GM21619 (cell line): ENCODE measurements around the gene TEKT2.

Source experiments
- ATAC-seq: cut with Tn5 transposase; IDR thresholded peaks from one replicate; pipeline ENCODE4 v1.9.1; 2021; ENCODE audit not compliant: unreplicated experiment

The TEKT2 gene

GRCh38 chr1:36128126-36128904 is 44.4 kb downstream of the TEKT2 start:
- ATAC-seq: no peak

- no peak for ATAC-seq
These were observed 45.0 kb downstream of the TEKT2 start for GRCh38 chr1:36128905-36129206.

- no peak for ATAC-seq
These were observed 48.1 kb downstream of the TEKT2 start for GRCh38 chr1:36132029-36132428.

GRCh38 chr1:36133484-36133883 is 49.6 kb downstream of the TEKT2 start:
- no peak for ATAC-seq

GRCh38 chr1:36134031-36134430 is 50.1 kb downstream of the TEKT2 start:
- no peak for ATAC-seq

GRCh38 chr1:36134505-36135329 is 50.8 kb downstream of the TEKT2 start:
- ATAC-seq: no peak

GRCh38 chr1:36135330-36135667 is 51.4 kb downstream of the TEKT2 start:
- no peak for ATAC-seq

GRCh38 chr1:36135796-36136195 is 51.9 kb downstream of the TEKT2 start:
- no peak for ATAC-seq

GRCh38 chr1:36136535-36136934 is 52.6 kb downstream of the TEKT2 start:
- no peak for ATAC-seq

- no peak for ATAC-seq
These were observed 53.3 kb downstream of the TEKT2 start for GRCh38 chr1:36137226-36137625.

GRCh38 chr1:36137776-36138175 is 53.9 kb downstream of the TEKT2 start:
- no peak for ATAC-seq
